ENCODE data around the gene PRKG2.
"Not testable (repeated sequence)": the region's sequence is repeated elsewhere in the genome, so short reads cannot be mapped to it uniquely, and the experiment has no call there.

PRKG2 gene, protein sequence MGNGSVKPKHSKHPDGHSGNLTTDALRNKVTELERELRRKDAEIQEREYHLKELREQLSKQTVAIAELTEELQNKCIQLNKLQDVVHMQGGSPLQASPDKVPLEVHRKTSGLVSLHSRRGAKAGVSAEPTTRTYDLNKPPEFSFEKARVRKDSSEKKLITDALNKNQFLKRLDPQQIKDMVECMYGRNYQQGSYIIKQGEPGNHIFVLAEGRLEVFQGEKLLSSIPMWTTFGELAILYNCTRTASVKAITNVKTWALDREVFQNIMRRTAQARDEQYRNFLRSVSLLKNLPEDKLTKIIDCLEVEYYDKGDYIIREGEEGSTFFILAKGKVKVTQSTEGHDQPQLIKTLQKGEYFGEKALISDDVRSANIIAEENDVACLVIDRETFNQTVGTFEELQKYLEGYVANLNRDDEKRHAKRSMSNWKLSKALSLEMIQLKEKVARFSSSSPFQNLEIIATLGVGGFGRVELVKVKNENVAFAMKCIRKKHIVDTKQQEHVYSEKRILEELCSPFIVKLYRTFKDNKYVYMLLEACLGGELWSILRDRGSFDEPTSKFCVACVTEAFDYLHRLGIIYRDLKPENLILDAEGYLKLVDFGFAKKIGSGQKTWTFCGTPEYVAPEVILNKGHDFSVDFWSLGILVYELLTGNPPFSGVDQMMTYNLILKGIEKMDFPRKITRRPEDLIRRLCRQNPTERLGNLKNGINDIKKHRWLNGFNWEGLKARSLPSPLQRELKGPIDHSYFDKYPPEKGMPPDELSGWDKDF
- 0.07 to 3.5 (median 0.87) reads per million in 3 experiments for total RNA-seq

- DNase-seq = no peak
These were observed at the start of gene PRKG2 for GRCh38 chr4:81214881-81215868. Gene PRKG2 (minus strand): TSS chr4:81215222. CDS start chr4:81205047, 10,175 bp downstream.

DNA sequence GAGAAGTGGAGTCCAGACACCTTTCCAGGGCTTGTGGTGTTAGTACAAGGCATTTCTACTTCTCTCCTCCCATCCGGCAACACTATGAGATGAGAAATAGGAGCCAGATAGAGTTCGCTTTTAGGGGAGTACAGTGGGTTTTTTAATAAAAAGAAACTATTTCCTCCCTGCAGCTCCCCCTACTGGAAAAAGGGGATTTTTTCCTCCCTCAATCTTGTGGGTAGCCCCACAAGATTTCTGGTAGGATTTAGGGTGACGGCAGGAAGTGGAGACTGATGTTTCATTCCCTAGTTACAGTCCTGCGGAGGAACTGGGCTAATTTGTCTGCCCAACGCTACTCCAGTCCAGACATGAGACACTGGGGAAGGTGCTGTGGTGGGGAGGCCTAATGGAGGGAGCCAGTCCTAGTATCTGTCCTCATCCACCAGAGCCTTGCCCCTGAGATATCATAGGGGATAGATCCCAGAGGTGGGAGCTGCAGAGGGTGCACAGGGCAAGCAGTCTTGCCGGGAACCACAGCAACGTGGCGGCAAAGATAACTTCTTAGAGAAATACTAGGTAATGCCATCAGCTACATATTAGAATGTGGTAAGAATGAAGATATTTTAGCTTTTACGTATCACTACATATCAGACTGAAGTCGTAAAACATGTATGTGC, 45.5 kb upstream of the PRKG2 start:
- DNase-seq = no peak

- no peak for DNase-seq
These were observed 44.0 kb upstream of the PRKG2 start for GRCh38 chr4:81258841-81259550.

DNA sequence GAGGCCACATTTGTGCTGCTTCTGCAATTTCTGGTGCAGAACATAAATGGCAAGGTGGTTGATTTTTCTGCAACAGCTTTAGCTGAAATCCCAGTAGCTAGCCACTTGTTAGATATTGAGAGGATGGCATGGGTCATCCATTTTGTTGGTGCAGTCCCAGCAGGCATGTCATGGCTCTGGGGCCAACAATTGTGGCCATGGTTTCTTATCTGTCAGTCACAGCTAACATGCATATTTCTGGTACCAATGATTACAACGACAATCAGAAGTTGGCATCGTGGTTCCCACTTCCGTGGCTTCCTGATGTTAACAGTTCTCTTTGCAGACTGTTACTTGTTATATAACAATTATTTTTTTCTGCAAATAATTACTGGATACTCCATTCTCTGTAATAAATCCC, 42.8 kb upstream of the PRKG2 start:
- no peak for DNase-seq

GRCh38 chr4:81257021-81257420, 42.0 kb upstream of the PRKG2 start:
- no peak for DNase-seq

GRCh38 chr4:81256059-81256970, 41.3 kb upstream of the PRKG2 start:
- DNase-seq = no peak

GRCh38 chr4:81255524-81255923, 40.5 kb upstream of the PRKG2 start:
- no peak for DNase-seq

DNA sequence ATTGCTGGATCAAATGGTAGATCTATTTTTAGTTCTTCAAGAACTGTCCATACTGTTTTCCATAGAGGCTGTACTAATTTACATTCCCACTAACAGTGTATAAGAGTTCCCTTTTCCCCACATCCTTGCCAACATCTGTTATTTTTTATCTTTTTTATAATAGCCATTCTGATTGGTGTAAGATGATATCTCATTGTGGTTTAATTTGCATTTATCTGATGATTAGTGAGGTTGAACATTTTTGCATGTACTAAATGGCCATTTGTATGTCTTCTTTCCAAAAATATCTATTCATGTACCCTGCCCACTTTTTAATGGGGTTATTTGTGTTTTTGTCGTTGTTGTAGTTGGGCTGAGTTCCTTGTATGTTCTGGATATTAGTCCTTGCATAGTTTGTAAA, 35.4 kb upstream of the PRKG2 start:
- DNase-seq = no peak

GRCh38 chr4:81245218-81246009, 30.4 kb upstream of the PRKG2 start:
- no peak for DNase-seq

DNA sequence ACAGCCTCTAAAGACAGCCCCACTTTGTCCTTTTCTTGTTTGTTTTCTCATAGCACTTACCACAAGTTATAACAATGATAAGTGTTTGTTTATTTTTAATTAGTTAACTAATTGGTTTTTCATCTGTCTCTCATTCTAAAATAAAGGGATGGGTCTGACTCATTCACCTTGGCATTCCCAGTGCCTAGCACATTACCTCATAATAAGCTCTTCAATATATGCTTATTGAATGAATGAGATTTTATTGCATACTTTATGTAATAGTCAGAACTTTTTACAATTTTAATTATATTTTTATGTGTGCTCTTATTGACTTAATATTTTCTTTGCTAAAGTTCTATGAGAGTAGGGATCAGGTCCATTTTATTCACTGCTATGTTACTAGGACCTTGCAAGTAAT, 22.8 kb upstream of the PRKG2 start:
- no peak for DNase-seq

DNA sequence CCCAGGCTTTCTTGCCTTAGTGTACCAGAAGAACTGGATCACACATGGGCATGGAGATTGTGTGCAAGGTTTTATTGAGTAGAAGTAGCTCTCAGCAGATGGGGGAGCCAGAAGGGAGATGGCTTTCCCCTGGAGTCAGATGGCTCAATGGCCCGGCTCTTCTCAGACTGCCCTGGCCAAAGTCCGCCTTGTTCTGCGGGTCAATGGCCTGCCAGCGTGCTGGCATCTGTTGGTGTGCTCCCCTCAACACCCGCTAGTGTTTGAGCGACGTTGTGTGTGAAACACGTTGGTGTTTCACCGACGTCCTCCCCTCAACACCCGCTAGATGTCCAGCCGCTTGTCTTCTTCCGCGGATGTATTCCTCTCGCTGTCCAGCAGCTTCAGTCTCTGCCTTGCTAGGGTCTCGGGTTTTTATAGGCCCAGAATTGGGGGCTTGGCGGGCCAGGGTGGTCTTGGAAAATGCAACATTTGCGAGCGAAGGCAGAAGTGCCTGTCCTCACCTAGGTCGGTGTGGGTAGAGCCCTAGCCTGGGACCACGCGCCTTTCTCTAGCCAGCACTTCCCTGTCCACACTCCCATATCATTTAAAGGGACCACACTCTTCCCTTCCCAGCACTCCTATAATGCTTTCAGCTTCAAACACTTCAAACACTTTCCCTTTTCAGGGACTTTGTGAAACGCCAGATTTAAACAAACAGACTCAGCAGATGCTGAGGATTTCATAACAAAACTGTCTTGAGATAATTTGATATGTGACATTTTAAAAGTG, 21.1 kb upstream of the PRKG2 start:
- DNase-seq = no peak

DNA sequence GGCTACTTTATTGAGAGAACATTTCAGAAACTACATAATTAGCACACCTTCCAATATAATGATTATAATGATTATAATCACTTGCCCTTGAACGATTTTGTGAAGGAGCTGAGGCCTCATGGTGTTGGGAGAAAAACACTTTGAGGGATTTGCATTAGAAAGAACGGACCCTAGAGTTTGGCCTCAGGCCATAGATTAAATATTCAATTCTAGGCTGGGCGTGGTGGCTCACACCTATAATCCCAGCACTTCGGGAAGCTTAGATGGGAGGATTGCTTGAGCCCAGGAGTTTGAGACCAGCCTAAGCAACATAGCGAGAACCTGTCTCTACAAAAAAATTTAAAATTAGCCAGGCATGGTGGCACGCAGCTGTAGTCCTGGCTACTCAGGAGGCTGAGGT, 12.9 kb upstream of the PRKG2 start:
- DNase-seq = no peak

GRCh38 chr4:81227138-81227537, 12.1 kb upstream of the PRKG2 start:
- DNase-seq = no peak

- no peak for DNase-seq
These were observed 10.2 kb upstream of the PRKG2 start for GRCh38 chr4:81225252-81225651.

GRCh38 chr4:81222082-81222472, 7.1 kb upstream of the PRKG2 start:
- DNase-seq = not testable (repeated sequence)

DNA sequence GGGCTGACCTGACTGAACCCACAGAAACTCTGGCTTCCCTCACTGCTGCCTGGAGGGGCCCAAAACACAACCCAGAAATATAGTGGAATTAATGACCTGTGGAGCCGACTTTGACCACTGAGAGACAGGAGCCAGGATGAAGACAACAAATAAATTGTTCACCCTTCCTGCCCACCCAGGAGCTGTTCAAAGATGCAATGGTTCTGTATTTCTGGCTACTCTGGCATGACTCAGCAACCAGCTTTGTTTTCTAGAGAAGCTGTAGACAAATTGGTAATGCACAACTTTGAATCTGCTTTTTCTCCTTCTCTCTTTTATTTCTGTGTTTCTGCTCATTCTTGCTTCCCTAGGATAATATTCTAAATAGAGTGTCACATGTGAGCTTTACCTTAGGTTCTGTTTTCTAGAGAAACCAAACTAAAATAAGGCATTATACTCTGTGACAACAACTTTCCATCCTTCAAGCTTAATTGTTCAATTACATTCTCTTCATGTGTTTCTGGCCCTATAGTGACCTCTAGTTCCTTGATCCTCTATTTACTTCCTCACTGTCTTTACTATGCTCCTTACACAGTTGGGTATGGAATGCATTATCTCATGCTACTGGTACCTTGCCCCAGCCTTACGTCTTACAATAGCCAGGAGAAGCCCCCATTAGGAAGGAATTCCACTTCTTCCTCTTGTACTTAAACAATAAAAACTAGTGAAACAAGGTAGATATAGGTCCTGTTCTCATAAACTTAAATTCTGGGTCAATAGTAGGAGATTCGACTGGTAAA, 6.5 kb upstream of the PRKG2 start:
- DNase-seq = no peak

GRCh38 chr4:81220271-81220670, 5.2 kb upstream of the PRKG2 start:
- DNase-seq = no peak

DNA sequence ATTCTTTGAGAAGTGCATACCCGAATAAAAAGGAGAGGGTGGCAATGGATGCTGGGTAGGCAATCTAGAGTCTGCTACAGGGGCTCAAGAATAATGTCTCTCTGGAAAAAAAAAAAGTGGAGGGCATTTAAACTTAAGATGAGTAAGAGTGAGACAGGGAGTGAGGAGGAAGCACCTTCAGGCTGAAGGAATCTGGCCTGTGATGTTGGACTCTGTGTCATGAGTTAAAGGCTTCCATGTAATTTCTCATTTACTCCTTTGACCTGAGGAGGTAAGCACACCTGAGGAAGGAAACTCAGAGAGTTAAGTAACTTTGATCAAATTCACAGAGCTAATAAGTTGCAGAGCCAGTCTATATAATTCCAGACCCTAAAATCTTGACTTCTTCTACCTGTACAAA, 3.2 kb upstream of the PRKG2 start:
- DNase-seq = no peak

All from central memory CD4-positive, alpha-beta T cell (primary cell).